Transverse colon (tissue), 4 donors: ENCODE measurements around the gene METTL17. TPM values are rescaled to one million over a fixed set of nuclear protein-coding genes. Genes with fewer than 3 reads are reported as not detected.

Experiments
- DNase-seq: peaks from one replicate; pipeline ENCODE4 v3.0.0-alpha.2; 2019
- H3K27ac ChIP-seq, 4 donors: fragments of 200-600 bp; sonication (generic); 2 replicates each; pipeline ENCODE4 v1.5.1; 2016 to 2018; ENCODE audit warnings: inconsistent platforms in 4 of 4
- H3K27me3 ChIP-seq: fragments of 200-600 bp; sonication (generic); 2 replicates; pipeline ENCODE4 v1.5.1; 2017; ENCODE audit warnings: inconsistent platforms
- H3K36me3 ChIP-seq, 4 donors: fragments of 200-600 bp; sonication (generic); 2 replicates each; pipeline ENCODE4 v1.5.1; 2017 to 2019; ENCODE audit warnings: inconsistent platforms in 4 of 4
- H3K4me1 ChIP-seq, 4 donors: fragments of 200-600 bp; sonication (generic); 2 replicates each; pipeline ENCODE4 v1.5.1; 2017 to 2020; ENCODE audit warnings: inconsistent platforms in 4 of 4
- H3K4me3 ChIP-seq, 4 donors: fragments of 200-600 bp; sonication (generic); 1 replicate in 1 of 4; 2 replicates in 3 of 4; pipeline versions ENCODE4 v1.5.1 to v1.6.1; 2017 to 2019; ENCODE audit warnings: inconsistent platforms in 4 of 4
- H3K9me3 ChIP-seq, 2 donors: fragments of 200-600 bp; sonication (generic); 2 replicates each; pipeline ENCODE4 v1.5.1; 2017 to 2019; ENCODE audit warnings: inconsistent platforms in 2 of 2
- EP300 ChIP-seq: sonication (generic); formaldehyde crosslinking; IDR thresholded peaks from one replicate; pipeline ENCODE4 v1.6.1; 2017; ENCODE audit warnings: antibody characterized with exemption, low read depth
- POLR2A ChIP-seq: fragments of 450-650 bp; IDR thresholded peaks from one replicate; pipeline ENCODE4 v1.6.1; 2016; ENCODE audit warnings: antibody characterized with exemption, mild to moderate bottlenecking, moderate library complexity
- POLR2AphosphoS5 ChIP-seq, 3 donors: sonication (generic); formaldehyde crosslinking; IDR thresholded peaks; one replicate each; pipeline ENCODE4 v1.6.1; 2016; ENCODE audit warnings: antibody characterized with exemption in 3 of 3
- WGBS, 2 donors: methylation state at CpG; one replicate each; pipeline ENCODE4 v1.1.5; 2018; ENCODE audit warnings: low coverage in 1 of 2; 5-methylcytosine and 5-hydroxymethylcytosine counted together
- in situ Hi-C, 4 donors: fragments of 200-750 bp; cut with MboI; loops; one replicate each; pipeline versions ENCODE4 v1.15.0 to v1.15.1; 2017; ENCODE audit warnings: low sequenced_read_pairs in 3 of 4, low pct_ligation_motif_present in 1 of 4, low pct_unique_long_range_greater_than_20kb in 1 of 4
- intact Hi-C: fragments of 100-400 bp; cut with DNase I; formaldehyde crosslinking; loops from one replicate; pipeline ENCODE4 v1.15.1; 2023; ENCODE audit warnings: low total_unique reads
- small RNA-seq, 4 donors: library from RNA; depleted of rRNA; stranded (forward); fragments of <200 nt; gene quantifications; one replicate each; pipeline ENCODE3, GENCODE V24; 2016
- total RNA-seq, 4 donors: library from RNA; depleted of rRNA; stranded (reverse); fragments of >200 nt; gene quantifications; one replicate each; pipeline ENCODE4 v1.1.0, GENCODE V29; 2016
- TF ChIP-seq, protein P1 (sequence below), 5 experiments: fragments of 200-600 bp in 3 of 5; fragments of 450-650 bp in 2 of 5; sonication (generic) in 3 of 5; IDR thresholded peaks; 1 replicate in 2 of 5; 2 replicates in 3 of 5; pipeline ENCODE4 v1.5.1; 2016 to 2017; ENCODE audit warnings: antibody characterized with exemption in 5 of 5, inconsistent platforms in 3 of 5, mild to moderate bottlenecking in 2 of 5, moderate library complexity in 1 of 5

Gene METTL17
- total RNA-seq, 4 donors from 2014 or later: 74.8 to 124 (median 108) TPM

DNA sequence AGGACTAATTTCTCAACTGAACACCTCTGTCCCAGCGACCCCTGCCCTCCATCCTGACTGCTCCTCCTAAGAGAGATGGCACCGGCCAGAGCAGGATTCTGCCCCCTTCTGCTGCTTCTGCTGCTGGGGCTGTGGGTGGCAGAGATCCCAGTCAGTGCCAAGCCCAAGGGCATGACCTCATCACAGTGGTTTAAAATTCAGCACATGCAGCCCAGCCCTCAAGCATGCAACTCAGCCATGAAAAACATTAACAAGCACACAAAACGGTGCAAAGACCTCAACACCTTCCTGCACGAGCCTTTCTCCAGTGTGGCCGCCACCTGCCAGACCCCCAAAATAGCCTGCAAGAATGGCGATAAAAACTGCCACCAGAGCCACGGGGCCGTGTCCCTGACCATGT, 53.1 kb downstream of the METTL17 start:
- no peak overlapping the region for H3K4me3 ChIP-seq
- H3K4me1 ChIP-seq: peaks cover 27 to 43% (median 30%) of the 10 kb centered on the region in 4 donors
- WGBS, 2 donors: 65% methylated on average over 8 of the region's 8 CpGs; no CpG with 5 or more reads in 1 of the 2 donors
- TF ChIP-seq, protein P1, sequence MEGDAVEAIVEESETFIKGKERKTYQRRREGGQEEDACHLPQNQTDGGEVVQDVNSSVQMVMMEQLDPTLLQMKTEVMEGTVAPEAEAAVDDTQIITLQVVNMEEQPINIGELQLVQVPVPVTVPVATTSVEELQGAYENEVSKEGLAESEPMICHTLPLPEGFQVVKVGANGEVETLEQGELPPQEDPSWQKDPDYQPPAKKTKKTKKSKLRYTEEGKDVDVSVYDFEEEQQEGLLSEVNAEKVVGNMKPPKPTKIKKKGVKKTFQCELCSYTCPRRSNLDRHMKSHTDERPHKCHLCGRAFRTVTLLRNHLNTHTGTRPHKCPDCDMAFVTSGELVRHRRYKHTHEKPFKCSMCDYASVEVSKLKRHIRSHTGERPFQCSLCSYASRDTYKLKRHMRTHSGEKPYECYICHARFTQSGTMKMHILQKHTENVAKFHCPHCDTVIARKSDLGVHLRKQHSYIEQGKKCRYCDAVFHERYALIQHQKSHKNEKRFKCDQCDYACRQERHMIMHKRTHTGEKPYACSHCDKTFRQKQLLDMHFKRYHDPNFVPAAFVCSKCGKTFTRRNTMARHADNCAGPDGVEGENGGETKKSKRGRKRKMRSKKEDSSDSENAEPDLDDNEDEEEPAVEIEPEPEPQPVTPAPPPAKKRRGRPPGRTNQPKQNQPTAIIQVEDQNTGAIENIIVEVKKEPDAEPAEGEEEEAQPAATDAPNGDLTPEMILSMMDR (IDR thresholded peaks at IDR 0.05): no peak
- TF ChIP-seq EP300 (no peak), POLR2A (no peak), POLR2AphosphoS5 (IDR thresholded peaks at IDR 0.05) (no peak)
- peak overlapping the region in 2 of 4 donors; percentile 49 to 71 for H3K27ac ChIP-seq
- H3K36me3 ChIP-seq: no peaks in the 10 kb centered on the region
- no peaks in the 10 kb centered on the region for H3K9me3 ChIP-seq
- no peaks in the 10 kb centered on the region for H3K27me3 ChIP-seq
- in situ Hi-C loops: no loop called here
- no peak for DNase-seq
- intact Hi-C loops: no loop called here

- intact Hi-C loops (no loop called here), in situ Hi-C loops (no loop called here)
- Histone ChIP-seq H3K9me3 (no peaks in the 10 kb centered on the region), H3K27me3 (no peaks in the 10 kb centered on the region), H3K4me1 (peaks cover 22 to 38% (median 27%) of the 10 kb centered on the region in 4 donors), H3K27ac (peak overlapping the region; percentile 37 to 71 (median 56)), H3K36me3 (no peaks in the 10 kb centered on the region), H3K4me3 (no peak overlapping the region)
- 32 to 54% methylated on average over 2 of the region's 2 CpGs for whole genome bisulfite sequencing, 2 donors
- TF ChIP-seq EP300: no peak
- TF ChIP-seq POLR2A: no peak
- TF ChIP-seq, protein P1 (IDR thresholded peaks at IDR 0.05): no peak
- TF ChIP-seq POLR2AphosphoS5 (IDR thresholded peaks at IDR 0.05): no peak
- DNase-seq: no peak
Observed at GRCh38 chr14:21043387-21043973, 53.7 kb downstream of the METTL17 start.

DNA sequence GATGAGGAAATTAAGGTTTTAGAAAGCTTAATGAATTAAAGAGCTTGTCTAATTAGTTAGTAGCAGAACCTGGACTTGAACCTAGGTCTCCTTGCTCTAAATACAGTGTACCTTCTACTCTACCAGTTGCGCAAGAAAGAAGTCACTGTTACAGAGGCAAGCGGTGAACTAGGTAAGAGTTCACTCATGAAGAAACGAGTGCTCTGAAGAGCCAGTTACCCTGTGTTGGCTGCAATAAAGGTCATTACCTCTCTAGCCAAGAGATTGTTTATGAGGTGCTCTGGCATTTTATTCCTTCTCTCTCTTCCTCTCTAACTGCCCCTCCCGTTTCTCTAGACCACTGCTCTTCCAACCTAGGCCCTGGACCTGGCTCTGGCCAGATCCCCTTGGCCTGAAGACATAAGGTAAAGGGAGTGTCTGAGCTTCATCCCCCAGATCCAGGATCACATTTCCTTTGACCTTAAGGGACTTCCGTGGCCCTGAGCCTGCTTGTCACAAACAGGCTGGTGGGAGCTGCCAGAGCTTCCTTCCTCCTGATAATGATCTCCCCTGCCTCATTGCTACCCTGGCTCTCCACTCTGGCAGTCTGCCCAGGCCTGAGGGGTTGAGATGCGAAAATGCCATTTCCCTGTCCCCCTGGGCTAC, 54.3 kb downstream of the METTL17 start:
- Histone ChIP-seq H3K4me1 (peaks cover 18 to 32% (median 21%) of the 10 kb centered on the region in 4 donors), H3K9me3 (no peaks in the 10 kb centered on the region), H3K36me3 (no peaks in the 10 kb centered on the region), H3K4me3 (no peak overlapping the region), H3K27me3 (no peaks in the 10 kb centered on the region), H3K27ac (peak overlapping the region; percentile 37 to 71 (median 56))
- in situ Hi-C loops: no loop called here
- 29 to 50% methylated on average over 1 to 6 of the region's 6 CpGs for WGBS, 2 donors
- TF ChIP-seq POLR2AphosphoS5 (IDR thresholded peaks at IDR 0.05) (peak in 1 of 3 donors; percentile 40), EP300 (no peak)
- peak; percentile 37 for DNase-seq
- intact Hi-C loops: no loop called here

Small RNA genes within 50 kb of the gene (small RNA-seq; reads per million reads assigned to genes)
- gene RN7SL189P: 0 reads per million in 4 donors

Other genes with a start within 250 kb of the METTL17 start
- not detected for gene EDDM3A, start 244.1 kb upstream of the METTL17 start, total RNA-seq
- not detected for gene EDDM3B, start 221.6 kb upstream of the METTL17 start, total RNA-seq
- gene RNASE6, start 208.7 kb upstream of the METTL17 start, total RNA-seq: 10 to 100 TPM in 2 of 4 donors, 1 to 10 TPM in 1, not detected in 1; 7.6 to 27.7 (median 17.0) TPM
- 100 to 1,000 TPM in 3 of 4 donors, 10 to 100 TPM in 1; 96.7 to 296 (median 177) TPM for gene RNASE1, start 187.1 kb upstream of the METTL17 start, total RNA-seq
- gene RNASE3, start 98.6 kb upstream of the METTL17 start, total RNA-seq: not detected
- gene RNASE2, start 34.5 kb upstream of the METTL17 start, total RNA-seq: 1 to 10 TPM in 1 of 4 donors, not detected in 3; 2.7 TPM
- gene SLC39A2, start 9.3 kb downstream of the METTL17 start, total RNA-seq: 1 to 10 TPM in 1 of 4 donors, under 1 TPM in 1, not detected in 2; 0.82 to 1.4 TPM
- gene NDRG2, start 35.1 kb downstream of the METTL17 start, total RNA-seq: 100 to 1,000 TPM; 144 to 275 (median 192) TPM
- gene TPPP2, start 40.2 kb downstream of the METTL17 start, total RNA-seq: not detected
- not detected for gene RNASE13, start 44.8 kb downstream of the METTL17 start, total RNA-seq
- gene RNASE7, start 52.4 kb downstream of the METTL17 start, total RNA-seq: under 1 TPM in 1 of 4 donors, not detected in 3; 0.48 TPM
- not detected for gene RNASE8, start 67.8 kb downstream of the METTL17 start, total RNA-seq
- gene ARHGEF40, start 80.3 kb downstream of the METTL17 start, total RNA-seq: 100 to 1,000 TPM in 1 of 4 donors, 10 to 100 TPM in 3; 55.6 to 138 (median 62.2) TPM
- gene ZNF219, start 108.7 kb downstream of the METTL17 start, total RNA-seq: 100 to 1,000 TPM in 2 of 4 donors, 10 to 100 TPM in 2; 68.4 to 135 (median 94.5) TPM
- 10 to 100 TPM; 13.1 to 63.7 (median 41.9) TPM for gene TMEM253, start 111.1 kb downstream of the METTL17 start, total RNA-seq
- not detected for gene OR5AU1, start 166.1 kb downstream of the METTL17 start, total RNA-seq